ENCODE results near the gene LIG4. TPM values are rescaled to one million over a fixed set of nuclear protein-coding genes. Genes with fewer than 3 reads are reported as not detected.

Gene LIG4
- total RNA-seq, 4 donors from 2014 or later = 10.9 to 16.8 (median 13.2) TPM

DNA sequence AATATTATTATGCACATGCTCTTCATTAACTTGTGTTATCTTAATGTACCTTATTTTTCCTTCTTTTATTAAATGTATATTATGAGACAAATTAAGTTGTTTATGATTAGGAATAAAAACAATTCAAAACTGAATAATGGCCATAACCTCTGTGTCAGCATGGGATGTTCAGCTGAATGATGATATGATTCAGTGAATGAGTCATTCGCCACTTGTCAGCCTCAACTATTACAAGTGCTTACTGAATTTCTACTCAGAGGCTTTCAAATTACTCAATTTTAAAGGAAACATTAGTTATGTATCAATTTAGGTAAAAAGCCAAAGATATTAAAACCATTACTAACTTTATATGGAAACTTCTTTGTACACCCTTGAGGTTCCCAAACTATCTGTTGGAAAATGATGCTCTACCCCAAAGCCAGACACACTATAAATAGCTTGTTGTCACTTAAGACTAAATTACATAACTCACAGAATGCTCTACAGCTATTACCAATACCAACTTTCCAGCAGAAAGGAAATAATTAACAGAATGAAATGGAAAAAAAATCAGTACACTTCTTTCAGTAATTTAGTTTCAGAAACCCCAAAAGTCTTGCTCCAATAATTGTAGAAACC is 14.4 kb downstream of the LIG4 start:
- H3K4me3 ChIP-seq = no peak overlapping the region
- H3K27ac ChIP-seq (replicated peaks in 1 of 4) = no peak overlapping the region
- TF ChIP-seq POLR2A (IDR thresholded peaks at IDR 0.05; ENCODE audit: low read depth) (no peak), POLR2AphosphoS5 (IDR thresholded peaks at IDR 0.05) (no peak), CTCF (IDR thresholded peaks at IDR 0.05) (no peak), EP300 (IDR thresholded peaks at IDR 0.05) (no peak)
- no peak for DNase-seq (ENCODE audit: extremely low spot score)
- H3K36me3 ChIP-seq = no peaks in the 10 kb centered on the region
- intact Hi-C loops (cut with DNase I) = no loop called here
- no peaks in the 10 kb centered on the region for H3K4me1 ChIP-seq
- H3K27me3 ChIP-seq = no peaks in the 10 kb centered on the region
- no peaks in the 10 kb centered on the region for H3K9me3 ChIP-seq
- WGBS = 80% methylated on average over 1 of the region's 1 CpG

DNA sequence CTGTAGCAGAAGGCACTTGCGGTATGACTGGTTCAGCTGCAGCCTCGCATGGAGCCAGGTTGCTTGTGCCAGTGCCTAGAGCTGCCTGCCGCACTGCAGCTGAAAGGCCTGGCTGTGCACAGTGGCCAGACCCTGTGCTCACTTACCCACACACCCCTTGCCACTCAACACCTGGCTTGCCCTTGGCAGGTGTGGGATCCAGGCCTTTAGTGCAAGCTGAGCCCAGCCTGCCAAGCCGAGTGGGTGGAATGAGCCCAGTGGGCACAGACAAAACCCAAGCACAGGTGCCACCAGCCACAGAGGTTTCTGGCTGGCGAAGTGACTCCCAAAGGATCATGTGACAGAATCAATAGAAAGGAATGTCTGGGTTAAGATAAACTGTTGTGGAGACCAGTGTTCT is 19.5 kb downstream of the LIG4 start:
- Histone ChIP-seq H3K9me3 (peaks cover 0 to 8% (median 2%) of the 10 kb centered on the region in 4 donors), H3K27ac (replicated peaks in 1 of 4) (no peak overlapping the region), H3K4me3 (no peak overlapping the region), H3K36me3 (no peaks in the 10 kb centered on the region), H3K4me1 (no peaks in the 10 kb centered on the region), H3K27me3 (peaks cover 0 to 4% (median 0%) of the 10 kb centered on the region in 4 donors)
- no peak for DNase-seq (ENCODE audit: extremely low spot score)
- TF ChIP-seq POLR2A (IDR thresholded peaks at IDR 0.05; ENCODE audit: low read depth) (no peak), CTCF (IDR thresholded peaks at IDR 0.05) (no peak), POLR2AphosphoS5 (IDR thresholded peaks at IDR 0.05) (no peak), EP300 (IDR thresholded peaks at IDR 0.05) (no peak)
- intact Hi-C loops (cut with DNase I) = no loop called here
- WGBS = 96% methylated on average over 2 of the region's 5 CpGs

GRCh38 chr13:108195146-108195545 is 20.2 kb downstream of the LIG4 start:
- 0% methylated on average over 1 of the region's 1 CpG for WGBS
- H3K4me1 ChIP-seq = no peaks in the 10 kb centered on the region
- H3K9me3 ChIP-seq = peaks cover 0 to 8% (median 2%) of the 10 kb centered on the region in 4 donors
- H3K4me3 ChIP-seq = no peak overlapping the region
- intact Hi-C loops (cut with DNase I) = no loop called here
- H3K36me3 ChIP-seq = no peaks in the 10 kb centered on the region
- DNase-seq (ENCODE audit: extremely low spot score) = no peak
- H3K27ac ChIP-seq (replicated peaks in 1 of 4) = no peak overlapping the region
- TF ChIP-seq POLR2AphosphoS5 (IDR thresholded peaks at IDR 0.05) = no peak
- TF ChIP-seq EP300 (IDR thresholded peaks at IDR 0.05) = no peak
- no peak for TF ChIP-seq POLR2A (IDR thresholded peaks at IDR 0.05; ENCODE audit: low read depth)
- TF ChIP-seq CTCF (IDR thresholded peaks at IDR 0.05) = no peak
- H3K27me3 ChIP-seq = peaks cover 0 to 4% (median 0%) of the 10 kb centered on the region in 4 donors

GRCh38 chr13:108194435-108194936 is 20.9 kb downstream of the LIG4 start:
- intact Hi-C loops (cut with DNase I) = no loop called here
- 81% methylated on average over 5 of the region's 5 CpGs for WGBS
- H3K27ac ChIP-seq (replicated peaks in 1 of 4) = no peak overlapping the region
- no peaks in the 10 kb centered on the region for H3K36me3 ChIP-seq
- H3K27me3 ChIP-seq = peaks cover 0 to 4% (median 0%) of the 10 kb centered on the region in 4 donors
- H3K4me1 ChIP-seq = no peaks in the 10 kb centered on the region
- H3K9me3 ChIP-seq = peaks cover 0 to 8% (median 2%) of the 10 kb centered on the region in 4 donors
- no peak overlapping the region for H3K4me3 ChIP-seq
- no peak for TF ChIP-seq CTCF (IDR thresholded peaks at IDR 0.05)
- no peak for TF ChIP-seq POLR2A (IDR thresholded peaks at IDR 0.05; ENCODE audit: low read depth)
- TF ChIP-seq POLR2AphosphoS5 (IDR thresholded peaks at IDR 0.05) = no peak
- TF ChIP-seq EP300 (IDR thresholded peaks at IDR 0.05) = no peak
- DNase-seq (ENCODE audit: extremely low spot score) = no peak

Data from esophagus muscularis mucosa (tissue), 4 donors.